ENCODE results near the gene ZNG1B. TPM values are rescaled to one million over a fixed set of nuclear protein-coding genes. Genes with fewer than 3 reads are reported as not detected.
"Not testable (repeated sequence)": the region's sequence is repeated elsewhere in the genome, so short reads cannot be mapped to it uniquely, and the experiment has no call there.

The ZNG1B gene
- total RNA-seq (35.2 TPM), polyA plus RNA-seq (ENCODE audit: insufficient read depth in 1 of 8, insufficient read length in 8 of 8, low replicate concordance in 1 of 8) (10 to 100 TPM; 31.6 to 50.8 (median 39.6) TPM)
- long read RNA-seq, donor 1, transcript CBWD2-209 (3 exons, 880 nt) = major isoform, 6 of 14 reads
- long read RNA-seq, donor 1, transcript CBWD2-201 (15 exons, 1,812 nt) = major isoform, 6 of 14 reads
- long read RNA-seq, donor 1, partial matches to known transcripts = 0 of 14 reads
- long read RNA-seq, donor 1, other reads (novel, unspliced or antisense) = 0 of 14 reads
- long read RNA-seq, donor 2, partial matches to known transcripts = 0 of 4 reads
- long read RNA-seq, donor 2, other reads (novel, unspliced or antisense) = 0 of 4 reads
- long read RNA-seq, donor 3, transcript CBWD2-201 (15 exons, 1,812 nt) = major isoform, 13 of 42 reads
- long read RNA-seq, donor 3, transcript CBWD2-209 (3 exons, 880 nt) = minor isoform, 9 of 42 reads
- long read RNA-seq, donor 3, partial matches to known transcripts = 14 of 42 reads
- long read RNA-seq, donor 3, other reads (novel, unspliced or antisense) = 0 of 42 reads
- long read RNA-seq, donor 4, transcript CBWD2-209 (3 exons, 880 nt) = major isoform, 6 of 24 reads
- long read RNA-seq, donor 4, transcript CBWD2-201 (15 exons, 1,812 nt) = minor isoform, 5 of 24 reads
- long read RNA-seq, donor 4, partial matches to known transcripts = 11 of 24 reads
- long read RNA-seq, donor 4, other reads (novel, unspliced or antisense) = 0 of 24 reads
- long read RNA-seq, donor 5, transcript CBWD2-209 (3 exons, 880 nt) = minor isoform, 5 of 62 reads
- long read RNA-seq, donor 5, transcript CBWD2-201 (15 exons, 1,812 nt) = major isoform, 16 of 62 reads
- long read RNA-seq, donor 5, partial matches to known transcripts = 31 of 62 reads
- long read RNA-seq, donor 5, other reads (novel, unspliced or antisense) = 0 of 62 reads
- long read RNA-seq, donor 6, transcript CBWD2-201 (15 exons, 1,812 nt) = major isoform, 21 of 80 reads
- long read RNA-seq, donor 6, transcript CBWD2-209 (3 exons, 880 nt) = minor isoform, 13 of 80 reads
- long read RNA-seq, donor 6, partial matches to known transcripts = 33 of 80 reads
- long read RNA-seq, donor 6, other reads (novel, unspliced or antisense) = 0 of 80 reads
- long read RNA-seq, donor 7, transcript CBWD2-201 (15 exons, 1,812 nt) = major isoform, 15 of 63 reads
- long read RNA-seq, donor 7, transcript CBWD2-209 (3 exons, 880 nt) = minor isoform, 11 of 63 reads
- long read RNA-seq, donor 7, partial matches to known transcripts = 33 of 63 reads
- long read RNA-seq, donor 7, other reads (novel, unspliced or antisense) = 0 of 63 reads
- long read RNA-seq, donor 8, transcript CBWD2-201 (15 exons, 1,812 nt) = major isoform, 10 of 20 reads
- long read RNA-seq, donor 8, transcript CBWD2-209 (3 exons, 880 nt) = minor isoform, 7 of 20 reads
- long read RNA-seq, donor 8, partial matches to known transcripts = 0 of 20 reads
- long read RNA-seq, donor 8, other reads (novel, unspliced or antisense) = 0 of 20 reads
- long read RNA-seq, donor 9, transcript CBWD2-209 (3 exons, 880 nt) = major isoform, 8 of 60 reads
- long read RNA-seq, donor 9, transcript CBWD2-201 (15 exons, 1,812 nt) = minor isoform, 7 of 60 reads
- long read RNA-seq, donor 9, partial matches to known transcripts = 43 of 60 reads
- long read RNA-seq, donor 9, other reads (novel, unspliced or antisense) = 0 of 60 reads
- long read RNA-seq, donor 10, transcript CBWD2-209 (3 exons, 880 nt) = minor isoform, 9 of 68 reads
- long read RNA-seq, donor 10, transcript CBWD2-201 (15 exons, 1,812 nt) = major isoform, 21 of 68 reads
- long read RNA-seq, donor 10, partial matches to known transcripts = 35 of 68 reads
- long read RNA-seq, donor 10, other reads (novel, unspliced or antisense) = 0 of 68 reads
- long read RNA-seq, donor 11, transcript CBWD2-209 (3 exons, 880 nt) = minor isoform, 6 of 40 reads
- long read RNA-seq, donor 11, transcript CBWD2-201 (15 exons, 1,812 nt) = major isoform, 13 of 40 reads
- long read RNA-seq, donor 11, partial matches to known transcripts = 14 of 40 reads
- long read RNA-seq, donor 11, other reads (novel, unspliced or antisense) = 0 of 40 reads

GRCh38 chr2:113437508-113438465, at the start of gene ZNG1B:
Gene ZNG1B, plus strand, starts transcription at chr2:113437691. Its CDS starts 178 bp downstream, at chr2:113437869.
- H3K4me1 ChIP-seq (ENCODE audit: control insufficient read depth, insufficient read depth, low read length); H3K27me3 ChIP-seq (ENCODE audit: control insufficient read depth, insufficient read depth, low read length); H3K36me3 ChIP-seq (ENCODE audit: control insufficient read depth, insufficient read depth, low read length); H3K9me3 ChIP-seq (replicated peaks; ENCODE audit: control insufficient read depth, low read depth, low read length): not testable (repeated sequence)
- Histone ChIP-seq H3K4me3 (ENCODE audit: low read length) (peak within 1 kb of the TSS; percentile 38), H3K27ac (ENCODE audit: low read length) (peak within 1 kb of the TSS; percentile 82)
- peak; percentile 10 for DNase-seq
- no CpG with 5 or more reads among the region's 56 CpGs for WGBS (ENCODE audit: insufficient coverage)

GRCh38 chr2:113390124-113390849, 47.2 kb upstream of the ZNG1B start:
- DNase-seq = peak; percentile 85
- no peaks in the 10 kb centered on the region for H3K9me3 ChIP-seq (replicated peaks; ENCODE audit: control insufficient read depth, low read depth, low read length)
- no peaks in the 10 kb centered on the region for H3K4me1 ChIP-seq (ENCODE audit: control insufficient read depth, insufficient read depth, low read length)
- no CpG with 5 or more reads among the region's 11 CpGs for whole genome bisulfite sequencing (ENCODE audit: insufficient coverage)
- H3K4me3 ChIP-seq (ENCODE audit: low read length) = no peak overlapping the region
- H3K36me3 ChIP-seq (ENCODE audit: control insufficient read depth, insufficient read depth, low read length) = no peaks in the 10 kb centered on the region
- no peaks in the 10 kb centered on the region for H3K27me3 ChIP-seq (ENCODE audit: control insufficient read depth, insufficient read depth, low read length)
- H3K27ac ChIP-seq (ENCODE audit: low read length) = no peak overlapping the region

GRCh38 chr2:113391073-113391472, 46.4 kb upstream of the ZNG1B start:
- DNase-seq = no peak
- no peak overlapping the region for H3K4me3 ChIP-seq (ENCODE audit: low read length)
- WGBS (ENCODE audit: insufficient coverage) = 94% methylated on average over 6 of the region's 6 CpGs
- H3K27ac ChIP-seq (ENCODE audit: low read length) = no peak overlapping the region
- no peaks in the 10 kb centered on the region for H3K27me3 ChIP-seq (ENCODE audit: control insufficient read depth, insufficient read depth, low read length)
- H3K36me3 ChIP-seq (ENCODE audit: control insufficient read depth, insufficient read depth, low read length) = no peaks in the 10 kb centered on the region
- H3K4me1 ChIP-seq (ENCODE audit: control insufficient read depth, insufficient read depth, low read length) = no peaks in the 10 kb centered on the region
- H3K9me3 ChIP-seq (replicated peaks; ENCODE audit: control insufficient read depth, low read depth, low read length) = no peaks in the 10 kb centered on the region

- no peak overlapping the region for H3K4me3 ChIP-seq (ENCODE audit: low read length)
- H3K27me3 ChIP-seq (ENCODE audit: control insufficient read depth, insufficient read depth, low read length) = peaks cover 5% of the 10 kb centered on the region
- H3K27ac ChIP-seq (ENCODE audit: low read length) = no peak overlapping the region
- no peaks in the 10 kb centered on the region for H3K36me3 ChIP-seq (ENCODE audit: control insufficient read depth, insufficient read depth, low read length)
- no peaks in the 10 kb centered on the region for H3K9me3 ChIP-seq (replicated peaks; ENCODE audit: control insufficient read depth, low read depth, low read length)
- WGBS (ENCODE audit: insufficient coverage) = 48% methylated on average over 4 of the region's 5 CpGs
- no peaks in the 10 kb centered on the region for H3K4me1 ChIP-seq (ENCODE audit: control insufficient read depth, insufficient read depth, low read length)
- DNase-seq = peak; percentile 8
These were observed 31.4 kb upstream of the ZNG1B start for GRCh38 chr2:113406114-113406513.

- Histone ChIP-seq H3K27me3 (ENCODE audit: control insufficient read depth, insufficient read depth, low read length) (peaks cover 5% of the 10 kb centered on the region), H3K9me3 (replicated peaks; ENCODE audit: control insufficient read depth, low read depth, low read length) (no peaks in the 10 kb centered on the region), H3K4me3 (ENCODE audit: low read length) (no peak overlapping the region), H3K4me1 (ENCODE audit: control insufficient read depth, insufficient read depth, low read length) (no peaks in the 10 kb centered on the region), H3K27ac (ENCODE audit: low read length) (no peak overlapping the region), H3K36me3 (ENCODE audit: control insufficient read depth, insufficient read depth, low read length) (no peaks in the 10 kb centered on the region)
- DNase-seq = no peak
- WGBS (ENCODE audit: insufficient coverage) = 74% methylated on average over 2 of the region's 3 CpGs
These were observed 29.9 kb upstream of the ZNG1B start for GRCh38 chr2:113407446-113408099.

- H3K36me3 ChIP-seq (ENCODE audit: control insufficient read depth, insufficient read depth, low read length); DNase-seq; H3K9me3 ChIP-seq (replicated peaks; ENCODE audit: control insufficient read depth, low read depth, low read length); H3K27ac ChIP-seq (ENCODE audit: low read length); H3K4me3 ChIP-seq (ENCODE audit: low read length); H3K4me1 ChIP-seq (ENCODE audit: control insufficient read depth, insufficient read depth, low read length); H3K27me3 ChIP-seq (ENCODE audit: control insufficient read depth, insufficient read depth, low read length): not testable (repeated sequence)
- WGBS (ENCODE audit: insufficient coverage) = no CpG with 5 or more reads among the region's 3 CpGs
These were observed 25.7 kb upstream of the ZNG1B start for GRCh38 chr2:113411725-113412352.

- no CpG with 5 or more reads among the region's 5 CpGs for WGBS (ENCODE audit: insufficient coverage)
- not testable (repeated sequence) for H3K4me3 ChIP-seq (ENCODE audit: low read length); H3K27ac ChIP-seq (ENCODE audit: low read length); H3K27me3 ChIP-seq (ENCODE audit: control insufficient read depth, insufficient read depth, low read length); H3K36me3 ChIP-seq (ENCODE audit: control insufficient read depth, insufficient read depth, low read length); H3K9me3 ChIP-seq (replicated peaks; ENCODE audit: control insufficient read depth, low read depth, low read length); H3K4me1 ChIP-seq (ENCODE audit: control insufficient read depth, insufficient read depth, low read length); DNase-seq
These were observed 24.7 kb upstream of the ZNG1B start for GRCh38 chr2:113412774-113413173.

All from muscle of leg (tissue), 16 donors.